Mesenchymal stem cell (in vitro differentiated cells and primary cell): ENCODE results near the gene CBLL1.

Source experiments
- DNase-seq: peaks from one replicate; pipeline ENCODE4 v3.0.0-alpha.2; 2013
- H2AFZ ChIP-seq: one replicate; pipeline ENCODE4 v1.6.1; 2013; ENCODE audit warnings: low read depth, mild to moderate bottlenecking, control low read depth, inconsistent platforms, low read length, moderate library complexity
- H2AK5ac ChIP-seq: 2 replicates; pipeline ENCODE4 v1.6.1; 2013; ENCODE audit warnings: low read length, moderate library complexity, mild to moderate bottlenecking, inconsistent platforms; ENCODE audit not compliant: severe bottlenecking
- H2BK120ac ChIP-seq: one replicate; pipeline ENCODE4 v1.6.1; 2013; ENCODE audit warnings: low read depth, mild to moderate bottlenecking, inconsistent platforms, low read length, moderate library complexity
- H2BK12ac ChIP-seq, 2 experiments: one replicate each; pipeline ENCODE4 v1.6.1; 2013; ENCODE audit warnings: inconsistent platforms in 2 of 2, low read length in 2 of 2, mild to moderate bottlenecking in 2 of 2, moderate library complexity in 2 of 2, control low read depth in 1 of 2
- H2BK15ac ChIP-seq: one replicate; pipeline ENCODE4 v1.6.1; 2013; ENCODE audit warnings: mild to moderate bottlenecking, low read depth, inconsistent platforms; ENCODE audit not compliant: poor library complexity, severe bottlenecking
- H2BK5ac ChIP-seq: 2 replicates; pipeline ENCODE4 v1.6.1; 2013; ENCODE audit warnings: low read depth, mild to moderate bottlenecking, low read length, control low read depth, inconsistent platforms; ENCODE audit not compliant: poor library complexity, severe bottlenecking
- H3K14ac ChIP-seq, 2 experiments: one replicate each; pipeline ENCODE4 v1.6.1; 2013; ENCODE audit warnings: inconsistent platforms in 2 of 2, low read length in 2 of 2, control low read depth in 1 of 2, mild to moderate bottlenecking in 1 of 2, moderate library complexity in 1 of 2
- H3K18ac ChIP-seq, 2 experiments: one replicate each; pipeline ENCODE4 v1.6.1; 2013; ENCODE audit warnings: inconsistent platforms in 2 of 2, low read length in 2 of 2, control low read depth in 1 of 2, low read depth in 1 of 2, mild to moderate bottlenecking in 1 of 2
- H3K23ac ChIP-seq, 2 experiments: one replicate each; pipeline ENCODE4 v1.6.1; 2013; ENCODE audit warnings: inconsistent platforms in 2 of 2, low read length in 2 of 2, mild to moderate bottlenecking in 2 of 2, moderate library complexity in 2 of 2, control low read depth in 1 of 2
- H3K27ac ChIP-seq: 2 replicates; pipeline ENCODE4 v1.5.1; 2013; ENCODE audit warnings: mild to moderate bottlenecking, moderate library complexity, low read length, control low read depth, inconsistent platforms; ENCODE audit not compliant: poor library complexity, severe bottlenecking
- H3K27me3 ChIP-seq, 2 experiments: 2 replicates each; pipeline versions ENCODE4 v1.6.1 to v1.7.0; 2013; ENCODE audit warnings: low read length in 2 of 2, mild to moderate bottlenecking in 2 of 2, moderate library complexity in 2 of 2, control low read depth in 1 of 2, inconsistent platforms in 1 of 2; ENCODE audit not compliant: control insufficient read depth in 1 of 2, insufficient read depth in 1 of 2
- H3K36me3 ChIP-seq, 2 experiments: 2 replicates each; pipeline versions ENCODE4 v1.6.1 to v1.7.0; 2013; ENCODE audit warnings: low read length in 2 of 2, control low read depth in 1 of 2, inconsistent platforms in 1 of 2, low read depth in 1 of 2, mild to moderate bottlenecking in 1 of 2; ENCODE audit not compliant: insufficient read depth in 2 of 2, control insufficient read depth in 1 of 2
- H3K4ac ChIP-seq, 2 experiments: one replicate each; pipeline ENCODE4 v1.6.1; 2013; ENCODE audit warnings: inconsistent platforms in 2 of 2, low read length in 2 of 2, mild to moderate bottlenecking in 2 of 2, moderate library complexity in 2 of 2, control low read depth in 1 of 2, low read depth in 1 of 2
- H3K4me1 ChIP-seq: 2 replicates; pipeline ENCODE4 v1.6.1; 2013; ENCODE audit warnings: low read depth, low read length, control low read depth; ENCODE audit not compliant: control insufficient read depth, insufficient read depth
- H3K4me2 ChIP-seq: 2 replicates; pipeline ENCODE4 v1.6.1; 2013; ENCODE audit warnings: low read length, mild to moderate bottlenecking, inconsistent platforms; ENCODE audit not compliant: poor library complexity, severe bottlenecking
- H3K4me3 ChIP-seq, 2 experiments: 2 replicates each; pipeline versions ENCODE4 v1.5.1 to v1.7.0; 2013; ENCODE audit warnings: low read length in 2 of 2, mild to moderate bottlenecking in 2 of 2, control low read depth in 1 of 2, low read depth in 1 of 2; ENCODE audit not compliant: insufficient read depth in 1 of 2
- H3K79me1 ChIP-seq: replicated peaks from 2 replicates; pipeline ENCODE4 v1.6.1; 2013; ENCODE audit warnings: mild to moderate bottlenecking, control low read depth, low read length, inconsistent platforms; ENCODE audit not compliant: poor library complexity, severe bottlenecking
- H3K9ac ChIP-seq: 2 replicates; pipeline ENCODE4 v1.7.0; 2013; ENCODE audit warnings: mild to moderate bottlenecking, low read length, moderate library complexity
- H3K9me3 ChIP-seq: 2 replicates; pipeline ENCODE4 v1.7.0; 2013; ENCODE audit warnings: mild to moderate bottlenecking, low read length; ENCODE audit not compliant: control insufficient read depth
- H4K8ac ChIP-seq: one replicate; pipeline ENCODE4 v1.6.1; 2013; ENCODE audit warnings: inconsistent platforms, mild to moderate bottlenecking, low read length, moderate library complexity
- H4K91ac ChIP-seq: one replicate; pipeline ENCODE4 v1.6.1; 2013; ENCODE audit warnings: mild to moderate bottlenecking, low read length, inconsistent platforms
- WGBS: methylation state at CpG from one replicate; pipeline ENCODE4 v1.1.7; 2013; ENCODE audit warnings: mixed read lengths; 5-methylcytosine and 5-hydroxymethylcytosine counted together

Gene CBLL1

GRCh38 chr7:107758667-107759066, 14.7 kb downstream of the CBLL1 start:
- Histone ChIP-seq H3K14ac (no peak overlapping the region), H2AK5ac (no peak overlapping the region), H2BK120ac (no peak overlapping the region), H2BK12ac (no peak overlapping the region), H4K91ac (no peak overlapping the region), H3K23ac (no peak overlapping the region), H4K8ac (no peak overlapping the region), H2BK5ac (no peak overlapping the region), H3K9me3 (no peaks in the 10 kb centered on the region), H3K9ac (no peak overlapping the region), H2BK15ac (no peak overlapping the region), H3K36me3 (peaks cover 15 to 75% of the 10 kb centered on the region in 2 experiments), H3K4ac (no peak overlapping the region), H3K4me2 (no peak overlapping the region), H2AFZ (no peak overlapping the region), H3K79me1 (peaks cover 12% of the 10 kb centered on the region), H3K27ac (no peak overlapping the region), H3K27me3 (no peaks in the 10 kb centered on the region), H3K4me1 (no peaks in the 10 kb centered on the region), H3K18ac (no peak overlapping the region), H3K4me3 (no peak overlapping the region)
- no peak for DNase-seq
- 96% methylated on average over 1 of the region's 1 CpG for WGBS

- no peak overlapping the region for H3K18ac ChIP-seq
- H3K36me3 ChIP-seq: no peaks in the 10 kb centered on the region
- no peak overlapping the region for H2AFZ ChIP-seq
- no peaks in the 10 kb centered on the region for H3K4me1 ChIP-seq
- H2BK120ac ChIP-seq: no peak overlapping the region
- H2AK5ac ChIP-seq: no peak overlapping the region
- no peak overlapping the region for H3K4me2 ChIP-seq
- H2BK12ac ChIP-seq: no peak overlapping the region
- no peak overlapping the region for H3K9ac ChIP-seq
- H3K27ac ChIP-seq: no peak overlapping the region
- WGBS: no CpG with 5 or more reads among the region's 2 CpGs
- H4K91ac ChIP-seq: no peak overlapping the region
- H3K23ac ChIP-seq: no peak overlapping the region
- H2BK5ac ChIP-seq: no peak overlapping the region
- H3K27me3 ChIP-seq: peaks cover 0 to 8% of the 10 kb centered on the region in 2 experiments
- H3K4me3 ChIP-seq: no peak overlapping the region
- H3K14ac ChIP-seq: no peak overlapping the region
- H3K4ac ChIP-seq: no peak overlapping the region
- H3K79me1 ChIP-seq: no peaks in the 10 kb centered on the region
- DNase-seq: no peak
- H3K9me3 ChIP-seq: no peaks in the 10 kb centered on the region
- no peak overlapping the region for H4K8ac ChIP-seq
- no peak overlapping the region for H2BK15ac ChIP-seq
Measured at GRCh38 chr7:107767391-107767790, 23.4 kb downstream of the CBLL1 start.

GRCh38 chr7:107768263-107768662, 24.3 kb downstream of the CBLL1 start:
- no peaks in the 10 kb centered on the region for H3K9me3 ChIP-seq
- WGBS: no CpG with 5 or more reads among the region's 1 CpG
- no peak overlapping the region for H3K4ac ChIP-seq
- H3K4me1 ChIP-seq: no peaks in the 10 kb centered on the region
- H4K91ac ChIP-seq: no peak overlapping the region
- no peak overlapping the region for H2AFZ ChIP-seq
- H3K23ac ChIP-seq: no peak overlapping the region
- H3K4me2 ChIP-seq: no peak overlapping the region
- H3K14ac ChIP-seq: no peak overlapping the region
- H3K18ac ChIP-seq: no peak overlapping the region
- H3K9ac ChIP-seq: no peak overlapping the region
- H3K36me3 ChIP-seq: no peaks in the 10 kb centered on the region
- H2AK5ac ChIP-seq: no peak overlapping the region
- no peak overlapping the region for H2BK15ac ChIP-seq
- no peak overlapping the region for H2BK12ac ChIP-seq
- no peak overlapping the region for H2BK5ac ChIP-seq
- DNase-seq: no peak
- no peak overlapping the region for H2BK120ac ChIP-seq
- H3K4me3 ChIP-seq: no peak overlapping the region
- peaks cover 0 to 8% of the 10 kb centered on the region in 2 experiments for H3K27me3 ChIP-seq
- no peak overlapping the region for H3K27ac ChIP-seq
- H4K8ac ChIP-seq: no peak overlapping the region
- H3K79me1 ChIP-seq: no peaks in the 10 kb centered on the region

GRCh38 chr7:107773027-107773426, 29.1 kb downstream of the CBLL1 start:
- H3K36me3 ChIP-seq: no peaks in the 10 kb centered on the region
- no peak overlapping the region for H3K18ac ChIP-seq
- H3K23ac ChIP-seq: no peak overlapping the region
- no peak overlapping the region for H2BK12ac ChIP-seq
- no peak overlapping the region for H4K91ac ChIP-seq
- H3K9ac ChIP-seq: no peak overlapping the region
- no peak overlapping the region for H2BK120ac ChIP-seq
- 86% methylated on average over 1 of the region's 2 CpGs for WGBS
- no peak overlapping the region for H3K27ac ChIP-seq
- peaks cover 0 to 8% of the 10 kb centered on the region in 2 experiments for H3K27me3 ChIP-seq
- H3K9me3 ChIP-seq: no peaks in the 10 kb centered on the region
- H2AFZ ChIP-seq: no peak overlapping the region
- no peak overlapping the region for H3K14ac ChIP-seq
- H3K79me1 ChIP-seq: no peaks in the 10 kb centered on the region
- DNase-seq: no peak
- H2AK5ac ChIP-seq: no peak overlapping the region
- H4K8ac ChIP-seq: no peak overlapping the region
- no peak overlapping the region for H2BK5ac ChIP-seq
- H3K4me2 ChIP-seq: no peak overlapping the region
- no peak overlapping the region for H3K4me3 ChIP-seq
- H3K4ac ChIP-seq: no peak overlapping the region
- H2BK15ac ChIP-seq: no peak overlapping the region
- H3K4me1 ChIP-seq: no peaks in the 10 kb centered on the region
